Adipose tissue (tissue), 3 donors: ENCODE results near the gene CCDC201. TPM values are rescaled to one million over a fixed set of nuclear protein-coding genes. Genes with fewer than 3 reads are reported as not detected.

Experiments used
- polyA plus RNA-seq, 3 donors: library from polyadenylated mRNA; stranded (reverse); fragments of 200-250 nt; gene quantifications; one replicate each; pipeline ENCODE4 v1.2.3, GENCODE V29; 2013
- donor health status: healthy with polysubstance abuse.
- donor health status: Bipolar disorder and iron deficiency.
- donor health status: healthy.

CCDC201 gene
- polyA plus RNA-seq, 3 donors: not detected

Other genes starting within 250 kb of the CCDC201 start
- under 1 TPM in 2 of 3 donors, not detected in 1; 0.06 to 0.34 TPM for gene IGFBP1, start 15.4 kb upstream of the CCDC201 start, polyA plus RNA-seq
- gene IGFBP3, start 48.2 kb upstream of the CCDC201 start, polyA plus RNA-seq: 100 to 1,000 TPM in 2 of 3 donors, 10 to 100 TPM in 1; 38.1 to 347 (median 179) TPM